BJ (cell line): Measurements from ENCODE around the gene COL18A1. TPM values are rescaled to one million over a fixed set of nuclear protein-coding genes. Genes with fewer than 3 reads are reported as not detected.

ENCODE experiments used
- CTCF ChIA-PET: fragments of 350-600 bp; formaldehyde crosslinking; extraction: SDS; loops from one replicate; lab custom pipeline; 2021; ENCODE audit warnings: antibody characterized with exemption, inconsistent platforms; lab: Yijun Ruan, JAX
- POLR2A ChIA-PET: fragments of 300-600 bp; sonication (Branson Sonifier 250); formaldehyde crosslinking; extraction: SDS; loops from one replicate; lab custom pipeline; 2021; ENCODE audit warnings: antibody characterized with exemption; lab: Charles Lee
- DNase-seq: peaks from one replicate; pipeline ENCODE4 v3.0.0-alpha.2; 2011; ENCODE audit warnings: low read depth
- H3K27me3 ChIP-seq: 2 replicates; pipeline ENCODE4 v1.6.0; 2011; ENCODE audit warnings: low read length; ENCODE audit not compliant: control insufficient read depth, insufficient read depth
- H3K36me3 ChIP-seq: 2 replicates; pipeline ENCODE4 v1.5.1; 2011; ENCODE audit warnings: low read length; ENCODE audit not compliant: control insufficient read depth, insufficient read depth
- H3K4me3 ChIP-seq: 2 replicates; pipeline ENCODE4 v1.5.1; 2011; ENCODE audit warnings: low read depth, mild to moderate bottlenecking, control low read depth, low read length
- CTCF ChIP-seq: IDR thresholded peaks from 2 replicates; pipeline ENCODE4 v1.5.1; 2011; ENCODE audit warnings: low read depth, mild to moderate bottlenecking, control low read depth, inconsistent platforms, low read length, moderate library complexity; ENCODE audit not compliant: insufficient read depth
- polyA plus RNA-seq: library from polyadenylated mRNA; depleted of rRNA; stranded (reverse); fragments of >200 nt; gene quantifications from 2 replicates; pipeline ENCODE4 v1.2.3, GENCODE V29; 2011

The COL18A1 gene
- polyA plus RNA-seq, 1 experiment = 99.7 TPM

DNA sequence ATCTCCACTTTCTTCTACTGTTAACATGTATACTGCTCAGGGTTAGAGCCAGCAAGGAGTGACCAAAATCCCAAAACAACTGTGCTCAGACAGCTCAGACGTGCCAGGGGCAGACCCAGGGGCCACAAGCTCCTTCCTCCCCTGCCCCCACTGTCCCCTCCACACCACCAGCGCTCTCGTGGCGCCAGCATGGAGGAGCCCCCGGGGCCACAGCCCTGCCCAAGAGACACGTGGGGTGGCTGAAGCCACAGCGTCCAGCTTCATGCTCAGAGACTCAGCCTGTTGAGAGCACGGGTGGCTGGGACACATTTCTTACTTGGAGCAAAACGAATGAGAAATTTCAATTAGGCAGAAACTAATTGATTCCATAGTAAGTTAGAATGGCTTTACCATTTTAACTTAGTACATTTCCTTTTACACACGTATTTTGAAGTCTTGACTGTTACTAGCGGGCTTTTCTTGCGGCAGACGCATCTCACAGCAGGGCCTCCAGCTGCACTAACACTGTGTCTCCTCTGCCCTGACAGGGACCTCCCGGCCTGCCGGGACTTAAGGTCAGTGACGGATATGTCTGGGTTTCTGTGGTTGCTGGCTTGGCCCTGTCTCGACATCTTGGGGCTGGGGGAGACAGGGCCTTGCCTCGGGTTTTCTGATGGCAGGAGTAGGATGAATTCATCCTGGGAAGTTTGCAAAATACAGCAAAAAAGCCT lies 83.1 kb downstream of the COL18A1 start:
- TF ChIP-seq CTCF = no peak
- H3K36me3 ChIP-seq = peaks cover 6% of the 10 kb centered on the region

GRCh38 chr21:45488931-45489721 lies 84.2 kb downstream of the COL18A1 start:
- ChIA-PET POLR2A (no interaction called here), CTCF (no interaction called here)
- H3K36me3 ChIP-seq = peaks cover 8% of the 10 kb centered on the region; the same call in 1 of the 2 replicates
- no peak for TF ChIP-seq CTCF
- no peak for DNase-seq
- H3K4me3 ChIP-seq = no peak overlapping the region
- H3K27me3 ChIP-seq = no peaks in the 10 kb centered on the region

More for the DNA sequence above, 83.1 kb downstream of the COL18A1 start:
- Histone ChIP-seq H3K4me3 (no peak overlapping the region), H3K27me3 (no peaks in the 10 kb centered on the region)
- no peak for DNase-seq
- ChIA-PET CTCF (no interaction called here), POLR2A (no interaction called here)

GRCh38 chr21:45489722-45489982 lies 84.7 kb downstream of the COL18A1 start:
- no peaks in the 10 kb centered on the region for H3K27me3 ChIP-seq
- no peak overlapping the region for H3K4me3 ChIP-seq
- H3K36me3 ChIP-seq = peaks cover 10% of the 10 kb centered on the region; the same call in 1 of the 2 replicates
- CTCF ChIA-PET = no interaction called here
- POLR2A ChIA-PET = no interaction called here
- no peak for TF ChIP-seq CTCF
- no peak for DNase-seq

DNA sequence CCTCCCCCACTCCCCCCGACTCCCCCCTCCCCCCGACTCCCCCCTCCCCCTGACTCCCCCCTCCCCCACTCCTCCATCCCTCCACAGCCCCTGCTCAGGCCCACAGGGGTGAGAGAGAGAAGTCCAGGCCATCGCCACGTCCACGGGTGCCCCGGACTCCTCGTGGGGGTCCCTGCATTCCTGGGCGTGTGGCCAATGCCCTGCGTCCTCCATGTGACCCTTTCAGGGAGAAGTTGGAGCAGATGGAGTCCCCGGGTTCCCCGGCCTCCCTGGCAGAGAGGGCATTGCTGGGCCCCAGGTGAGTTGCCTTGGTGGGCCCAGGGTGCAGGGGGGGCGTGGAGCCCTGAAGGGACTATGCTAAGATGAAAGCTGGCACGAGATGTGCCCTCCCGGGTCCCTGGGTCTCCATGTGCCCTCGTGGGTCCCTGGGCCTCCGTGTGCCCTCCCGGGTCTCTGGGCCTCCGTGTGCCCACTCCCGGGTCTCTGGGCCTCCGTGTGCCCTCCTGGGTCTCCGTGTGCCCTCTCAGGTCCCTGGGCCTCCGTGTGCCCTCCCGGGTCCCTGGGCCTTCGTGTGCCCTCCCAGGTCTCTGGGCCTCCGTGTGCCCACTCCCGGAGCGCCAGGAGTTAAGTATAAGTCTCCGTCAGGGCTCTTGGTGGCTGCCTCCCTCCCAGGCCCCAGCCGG lies 85.2 kb downstream of the COL18A1 start:
- H3K4me3 ChIP-seq = no peak overlapping the region
- CTCF ChIA-PET = no interaction called here
- no peak for DNase-seq
- peaks cover 12% of the 10 kb centered on the region; the same call in 1 of the 2 replicates for H3K36me3 ChIP-seq
- POLR2A ChIA-PET = no interaction called here
- H3K27me3 ChIP-seq = no peaks in the 10 kb centered on the region
- TF ChIP-seq CTCF = no peak

DNA sequence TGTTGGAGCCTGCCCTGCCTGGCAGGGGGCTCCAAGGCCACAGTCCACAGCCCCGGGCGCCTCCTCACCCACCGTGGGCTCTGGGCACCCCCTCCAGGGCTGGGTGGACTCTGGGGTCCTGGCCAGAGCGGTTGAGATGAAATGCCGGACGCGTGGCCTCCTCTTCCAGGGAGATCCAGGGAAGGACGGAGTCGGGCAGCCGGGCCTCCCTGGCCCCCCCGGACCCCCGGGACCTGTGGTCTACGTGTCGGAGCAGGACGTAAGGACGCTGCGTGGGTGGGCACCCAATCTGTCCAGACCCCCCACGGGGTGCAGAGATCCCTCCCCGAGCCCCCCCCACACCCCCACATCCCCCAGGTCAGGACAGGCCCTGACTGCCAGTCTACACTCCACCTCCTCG lies 86.1 kb downstream of the COL18A1 start:
- ChIA-PET CTCF (no interaction called here), POLR2A (no interaction called here)
- H3K36me3 ChIP-seq = peaks cover 14% of the 10 kb centered on the region
- no peaks in the 10 kb centered on the region for H3K27me3 ChIP-seq
- no peak for TF ChIP-seq CTCF
- H3K4me3 ChIP-seq = no peak overlapping the region
- no peak for DNase-seq
